Lower leg skin (tissue), 4 donors: ENCODE data around the gene STK33. TPM values are rescaled to one million over a fixed set of nuclear protein-coding genes. Genes with fewer than 3 reads are reported as not detected.
A peak's percentile ranks its signal among the peaks of the same experiment; 100 is the strongest.

Source experiments
- DNase-seq, 2 donors: peaks; one replicate each; pipeline ENCODE4 v3.0.0-alpha.2; 2019; ENCODE audit warnings: low spot score in 2 of 2
- H3K4me3 ChIP-seq: fragments of 200-600 bp; sonication (generic); 2 replicates; pipeline ENCODE4 v1.5.1; 2017; ENCODE audit warnings: mild to moderate bottlenecking, low read depth; ENCODE audit not compliant: poor library complexity, severe bottlenecking
- CTCF ChIP-seq, 3 donors: fragments of 450-650 bp; IDR thresholded peaks; one replicate each; pipeline ENCODE4 v1.5.1; 2016; ENCODE audit warnings: antibody characterized with exemption in 3 of 3, mild to moderate bottlenecking in 3 of 3, moderate library complexity in 2 of 3
- POLR2A ChIP-seq, 2 donors: fragments of 450-650 bp; IDR thresholded peaks; one replicate each; pipeline ENCODE4 v1.6.1; 2016 to 2017; ENCODE audit warnings: antibody characterized with exemption in 2 of 2, mild to moderate bottlenecking in 1 of 2, moderate library complexity in 1 of 2
- WGBS, 2 donors: methylation state at CpG; one replicate each; pipeline ENCODE4 v1.1.5; 2018; 5-methylcytosine and 5-hydroxymethylcytosine counted together
- intact Hi-C: fragments of 100-400 bp; cut with DNase I; formaldehyde crosslinking; loops from one replicate; pipeline ENCODE4 v1.15.0; 2023; ENCODE audit warnings: low total_unique reads
- total RNA-seq, 4 donors: library from RNA; depleted of rRNA; stranded (reverse); fragments of >200 nt; gene quantifications; one replicate each; pipeline ENCODE4 v1.1.0, GENCODE V29; 2016

The STK33 gene
- total RNA-seq, 4 donors from 2014 or later: 0.23 to 6.5 (median 0.29) TPM; not detected in 1

GRCh38 chr11:8373519-8374432 lies 220.3 kb downstream of the STK33 start:
- no peak for DNase-seq
- intact Hi-C loops: no loop called here
- WGBS, 2 donors: 68 to 79% methylated on average over 10 of the region's 10 CpGs
- H3K4me3 ChIP-seq: no peak overlapping the region
- TF ChIP-seq POLR2A (IDR thresholded peaks at IDR 0.05): no peak
- TF ChIP-seq CTCF (IDR thresholded peaks at IDR 0.05): no peak

DNA sequence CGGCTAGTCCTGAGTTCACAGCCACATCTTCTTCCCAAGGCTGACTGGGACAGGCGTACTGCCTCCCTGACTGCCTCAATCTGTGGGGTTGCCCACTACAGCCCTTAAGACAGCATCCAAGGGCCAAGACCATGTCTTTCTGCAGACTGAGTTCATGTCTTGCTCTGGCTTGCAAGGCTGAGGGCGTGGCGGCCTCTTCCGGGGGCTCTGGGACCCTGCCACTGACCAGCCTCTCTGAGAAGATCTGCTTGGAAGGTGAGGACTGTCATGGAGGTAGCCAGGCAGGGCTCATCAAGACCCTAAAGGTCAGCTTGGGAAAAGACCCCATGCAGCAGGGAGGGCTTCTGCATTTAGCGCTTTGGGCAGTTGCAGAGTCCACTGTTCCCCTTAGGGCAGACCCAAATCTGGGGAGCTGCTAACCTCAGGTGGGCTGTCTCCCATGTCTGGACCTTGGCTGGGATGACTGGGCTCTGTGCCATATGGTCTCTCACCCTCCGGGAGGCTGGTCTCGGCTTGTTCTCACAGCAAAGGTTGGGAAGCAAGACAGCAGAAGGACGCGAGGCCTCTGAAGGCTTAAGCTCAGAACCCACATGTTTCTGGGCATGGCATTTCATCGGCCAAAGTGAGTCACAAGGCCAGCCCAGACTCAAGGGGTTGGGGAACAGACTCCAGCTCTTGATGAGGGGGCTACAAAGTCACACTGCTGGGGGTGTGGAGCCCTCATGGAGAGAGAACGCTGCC lies 221.2 kb downstream of the STK33 start:
- TF ChIP-seq POLR2A (IDR thresholded peaks at IDR 0.05): no peak
- no peak for TF ChIP-seq CTCF (IDR thresholded peaks at IDR 0.05)
- no peak overlapping the region for H3K4me3 ChIP-seq
- peak in 1 of 2 donors; percentile 79 for DNase-seq
- intact Hi-C loops: no loop called here
- 91 to 93% methylated on average over 12 of the region's 12 CpGs for WGBS, 2 donors

DNA sequence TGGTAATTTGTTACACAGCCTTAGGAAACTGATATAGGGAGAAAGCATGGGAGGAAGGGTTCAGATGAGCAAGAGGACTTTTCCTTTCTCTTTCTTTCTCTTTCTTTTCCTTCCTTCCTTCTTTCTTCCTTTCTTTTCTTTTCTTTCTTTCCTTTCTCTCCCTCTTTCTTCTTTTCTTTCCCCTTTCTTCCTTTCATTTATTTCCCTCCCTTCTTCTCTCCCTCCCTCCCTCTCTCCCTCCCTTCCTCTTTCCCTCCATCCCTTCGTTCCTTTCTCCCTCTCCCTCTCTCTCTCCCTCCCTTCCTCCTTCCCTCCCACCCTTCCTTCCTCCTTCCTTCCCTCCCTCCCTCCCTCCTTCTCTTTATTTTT lies 222.5 kb downstream of the STK33 start:
- H3K4me3 ChIP-seq: no peak overlapping the region
- TF ChIP-seq CTCF (IDR thresholded peaks at IDR 0.05): no peak
- TF ChIP-seq POLR2A (IDR thresholded peaks at IDR 0.05): no peak
- intact Hi-C loops: no loop called here
- no peak for DNase-seq
- WGBS, 2 donors: 72 to 75% methylated on average over 1 of the region's 1 CpG

DNA sequence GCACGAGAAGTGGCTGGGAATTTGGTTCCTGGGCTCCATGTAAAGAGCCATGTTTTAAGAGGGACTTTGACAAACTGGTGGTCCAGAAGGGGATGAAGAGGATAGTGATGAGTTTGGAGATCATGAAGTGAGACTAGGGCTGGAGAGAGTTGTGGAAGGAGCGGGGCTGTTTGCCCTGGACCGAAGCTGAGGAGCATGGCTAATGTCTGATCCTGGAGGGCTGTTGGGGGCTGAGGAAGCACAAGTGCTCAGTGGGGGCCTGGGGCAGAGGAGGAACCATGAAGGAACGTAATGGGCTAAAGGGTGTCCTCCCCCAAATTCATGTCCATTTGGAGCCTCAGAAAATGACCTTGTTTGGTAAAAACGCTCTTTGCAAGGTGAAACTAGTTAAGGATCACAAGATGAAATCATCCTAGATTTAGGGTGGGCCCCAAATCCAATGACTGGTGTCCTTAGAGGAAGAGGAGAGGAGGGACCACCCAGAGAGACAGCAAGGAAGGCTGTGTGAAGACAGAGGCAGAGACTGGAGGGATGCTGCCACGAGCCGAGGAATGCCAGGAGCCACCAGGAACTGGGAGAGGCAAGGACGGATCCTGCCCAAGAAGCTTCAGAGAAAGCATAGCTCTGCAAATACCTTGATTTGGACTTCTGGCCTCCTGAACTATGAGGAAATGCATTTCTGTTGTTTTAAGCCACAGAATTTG lies 223.1 kb downstream of the STK33 start:
- DNase-seq: peak in 1 of 2 donors; percentile 40
- WGBS, 2 donors: 88% methylated on average over 7 to 8 of the region's 8 CpGs
- no peak overlapping the region for H3K4me3 ChIP-seq
- TF ChIP-seq CTCF (IDR thresholded peaks at IDR 0.05) (no peak), POLR2A (IDR thresholded peaks at IDR 0.05) (no peak)
- intact Hi-C loops: no loop called here

- intact Hi-C loops: no loop called here
- TF ChIP-seq POLR2A (IDR thresholded peaks at IDR 0.05) (no peak), CTCF (IDR thresholded peaks at IDR 0.05) (no peak)
- 79 to 80% methylated on average over 7 of the region's 7 CpGs for WGBS, 2 donors
- peak in 1 of 2 donors; percentile 48 for DNase-seq
- H3K4me3 ChIP-seq: no peak overlapping the region
Observed at GRCh38 chr11:8369592-8370205, 224.3 kb downstream of the STK33 start.
